Esophagus squamous epithelium (tissue), 5 donors: ENCODE measurements around the gene ATR. TPM values are rescaled to one million over a fixed set of nuclear protein-coding genes. Genes with fewer than 3 reads are reported as not detected.
"Not testable (repeated sequence)": the region's sequence is repeated elsewhere in the genome, so short reads cannot be mapped to it uniquely, and the experiment has no call there.

Source experiments
- DNase-seq: peaks from one replicate; lab custom pipeline; 2025; lab: John Stamatoyannopoulos, UW
- H3K27ac ChIP-seq, 4 donors: fragments of 200-600 bp; sonication (generic); one replicate each; pipeline ENCODE4 v1.5.1; 2016 to 2019; ENCODE audit warnings: mild to moderate bottlenecking in 1 of 4
- H3K27me3 ChIP-seq, 4 donors: fragments of 200-600 bp; sonication (generic); 1 replicate in 3 of 4; 2 replicates in 1 of 4; pipeline versions ENCODE4 v1.5.1 to v1.6.0; 2017 to 2021; ENCODE audit warnings: antibody characterized with exemption in 1 of 4
- H3K36me3 ChIP-seq, 3 donors: fragments of 200-600 bp; sonication (generic); one replicate each; pipeline ENCODE4 v1.5.1; 2016 to 2019
- H3K4me1 ChIP-seq, 3 donors: fragments of 200-600 bp; sonication (generic); one replicate each; pipeline ENCODE4 v1.5.1; 2017 to 2019
- H3K4me3 ChIP-seq, 4 donors: fragments of 200-600 bp; sonication (generic); 1 replicate in 3 of 4; 2 replicates in 1 of 4; pipeline ENCODE4 v1.5.1; 2016 to 2019; ENCODE audit warnings: mild to moderate bottlenecking in 2 of 4, moderate library complexity in 1 of 4
- H3K9me3 ChIP-seq, 3 donors: fragments of 200-600 bp; sonication (generic); one replicate each; pipeline ENCODE4 v1.5.1; 2016 to 2019
- POLR2A ChIP-seq, 4 donors: fragments of 450-650 bp; IDR thresholded peaks; one replicate each; pipeline ENCODE4 v1.6.1; 2017; ENCODE audit warnings: antibody characterized with exemption in 4 of 4, mild to moderate bottlenecking in 4 of 4, moderate library complexity in 3 of 4
- WGBS, 2 donors: methylation state at CpG; one replicate each; pipeline ENCODE4 v1.1.5; 2018; 5-methylcytosine and 5-hydroxymethylcytosine counted together
- intact Hi-C: fragments of 100-400 bp; cut with DNase I; formaldehyde crosslinking; loops from one replicate; pipeline ENCODE4 v1.15.0; 2022
- total RNA-seq, 4 donors: library from RNA; depleted of rRNA; stranded (reverse); fragments of >200 nt; gene quantifications; one replicate each; pipeline ENCODE4 v1.1.0, GENCODE V29; 2016
- TF ChIP-seq, protein P1 (sequence below), 6 experiments: fragments of 450-650 bp in 4 of 6; fragments of 200-600 bp in 2 of 6; sonication (generic) in 2 of 6; IDR thresholded peaks; one replicate each; pipeline ENCODE4 v1.5.1; 2016 to 2019; ENCODE audit warnings: antibody characterized with exemption in 6 of 6, mild to moderate bottlenecking in 4 of 6, moderate library complexity in 4 of 6
- donor health status: DM: yes; HTN: yes; CAD: no.

The ATR gene
- total RNA-seq, 4 donors from 2014 or later: 18.3 to 28.4 (median 19.9) TPM

DNA sequence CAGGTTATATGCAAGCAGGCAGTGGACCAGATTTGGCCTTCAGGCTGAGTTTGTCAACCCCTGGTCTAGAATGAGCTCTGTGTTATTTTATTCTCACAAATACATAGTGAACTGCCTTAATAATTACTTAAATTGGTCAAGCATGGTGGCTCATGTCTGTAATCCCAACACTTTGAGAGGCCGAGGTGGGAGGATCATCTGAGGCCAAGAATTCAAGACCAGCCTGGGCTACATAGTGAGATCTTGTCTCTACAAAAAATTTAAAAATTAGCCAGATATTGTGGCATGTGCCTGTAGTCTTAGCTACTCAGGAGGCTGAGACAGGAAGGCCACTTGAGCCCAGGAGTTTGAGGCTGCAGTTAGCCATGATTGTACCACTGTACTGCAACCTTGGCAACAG is 32.7 kb upstream of the ATR start:
- DNase-seq: no peak
- Histone ChIP-seq H3K36me3 (no peaks in the 10 kb centered on the region), H3K27ac (no peak overlapping the region), H3K4me3 (no peak overlapping the region), H3K9me3 (no peaks in the 10 kb centered on the region), H3K27me3 (no peaks in the 10 kb centered on the region), H3K4me1 (no peaks in the 10 kb centered on the region)
- intact Hi-C loops: no loop called here
- TF ChIP-seq POLR2A (IDR thresholded peaks at IDR 0.05): no peak
- TF ChIP-seq, protein P1, sequence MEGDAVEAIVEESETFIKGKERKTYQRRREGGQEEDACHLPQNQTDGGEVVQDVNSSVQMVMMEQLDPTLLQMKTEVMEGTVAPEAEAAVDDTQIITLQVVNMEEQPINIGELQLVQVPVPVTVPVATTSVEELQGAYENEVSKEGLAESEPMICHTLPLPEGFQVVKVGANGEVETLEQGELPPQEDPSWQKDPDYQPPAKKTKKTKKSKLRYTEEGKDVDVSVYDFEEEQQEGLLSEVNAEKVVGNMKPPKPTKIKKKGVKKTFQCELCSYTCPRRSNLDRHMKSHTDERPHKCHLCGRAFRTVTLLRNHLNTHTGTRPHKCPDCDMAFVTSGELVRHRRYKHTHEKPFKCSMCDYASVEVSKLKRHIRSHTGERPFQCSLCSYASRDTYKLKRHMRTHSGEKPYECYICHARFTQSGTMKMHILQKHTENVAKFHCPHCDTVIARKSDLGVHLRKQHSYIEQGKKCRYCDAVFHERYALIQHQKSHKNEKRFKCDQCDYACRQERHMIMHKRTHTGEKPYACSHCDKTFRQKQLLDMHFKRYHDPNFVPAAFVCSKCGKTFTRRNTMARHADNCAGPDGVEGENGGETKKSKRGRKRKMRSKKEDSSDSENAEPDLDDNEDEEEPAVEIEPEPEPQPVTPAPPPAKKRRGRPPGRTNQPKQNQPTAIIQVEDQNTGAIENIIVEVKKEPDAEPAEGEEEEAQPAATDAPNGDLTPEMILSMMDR (IDR thresholded peaks at IDR 0.05): no peak
- WGBS, 2 donors: 100% methylated on average over 1 of the region's 1 CpG

DNA sequence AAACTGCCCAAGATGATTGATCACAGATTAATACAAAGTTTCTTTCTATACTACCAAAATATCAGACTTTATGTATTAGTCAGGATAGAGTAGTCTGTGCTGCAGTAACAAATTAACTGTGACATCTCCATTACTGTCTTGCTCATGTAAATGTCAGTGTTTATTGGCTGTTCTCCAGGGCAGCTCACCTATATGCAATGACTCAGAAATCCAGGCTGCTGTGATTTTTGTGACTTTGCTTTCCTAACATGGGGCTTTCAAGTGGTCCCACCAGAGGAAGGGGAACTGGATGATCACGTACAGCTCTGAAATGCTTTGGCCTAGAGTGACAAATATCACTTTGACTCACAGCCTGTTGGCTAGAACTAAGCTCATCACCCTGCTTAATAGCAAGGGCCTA is 30.6 kb upstream of the ATR start:
- 100% methylated on average over 1 of the region's 1 CpG for WGBS, 2 donors
- intact Hi-C loops: no loop called here
- no peak for TF ChIP-seq POLR2A (IDR thresholded peaks at IDR 0.05)
- TF ChIP-seq, protein P1 (IDR thresholded peaks at IDR 0.05): no peak
- H3K36me3 ChIP-seq: no peaks in the 10 kb centered on the region
- no peak overlapping the region for H3K27ac ChIP-seq
- no peak overlapping the region for H3K4me3 ChIP-seq
- no peaks in the 10 kb centered on the region for H3K27me3 ChIP-seq
- H3K4me1 ChIP-seq: no peaks in the 10 kb centered on the region
- H3K9me3 ChIP-seq: no peaks in the 10 kb centered on the region
- no peak for DNase-seq

DNA sequence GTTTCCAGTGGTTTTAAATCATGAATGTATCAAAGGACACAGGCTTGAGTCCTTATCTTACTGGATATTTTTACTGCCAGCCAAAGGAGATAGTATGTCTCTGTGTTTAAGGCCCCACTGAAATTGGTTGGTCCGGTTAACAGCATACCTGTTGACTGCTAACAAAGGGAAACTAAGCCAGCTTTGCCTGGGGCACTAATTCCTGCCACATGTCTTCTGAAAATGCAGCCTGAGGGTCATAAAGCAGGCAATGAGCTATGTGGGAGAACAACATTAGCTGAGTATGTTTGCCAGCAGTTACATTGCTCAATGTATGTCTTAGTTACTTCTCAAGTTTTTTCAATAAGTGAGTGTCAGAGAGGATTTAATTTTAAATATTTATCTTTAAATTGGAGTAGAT is 30.1 kb upstream of the ATR start:
- no peak for TF ChIP-seq POLR2A (IDR thresholded peaks at IDR 0.05)
- TF ChIP-seq, protein P1 (IDR thresholded peaks at IDR 0.05): no peak
- intact Hi-C loops: no loop called here
- no peak overlapping the region for H3K27ac ChIP-seq
- H3K4me3 ChIP-seq: no peak overlapping the region
- no peaks in the 10 kb centered on the region for H3K36me3 ChIP-seq
- H3K4me1 ChIP-seq: no peaks in the 10 kb centered on the region
- H3K27me3 ChIP-seq: no peaks in the 10 kb centered on the region
- H3K9me3 ChIP-seq: no peaks in the 10 kb centered on the region
- DNase-seq: no peak
- WGBS, 2 donors: 83% methylated on average over 1 of the region's 1 CpG; no CpG with 5 or more reads in 1 of the 2 donors

DNA sequence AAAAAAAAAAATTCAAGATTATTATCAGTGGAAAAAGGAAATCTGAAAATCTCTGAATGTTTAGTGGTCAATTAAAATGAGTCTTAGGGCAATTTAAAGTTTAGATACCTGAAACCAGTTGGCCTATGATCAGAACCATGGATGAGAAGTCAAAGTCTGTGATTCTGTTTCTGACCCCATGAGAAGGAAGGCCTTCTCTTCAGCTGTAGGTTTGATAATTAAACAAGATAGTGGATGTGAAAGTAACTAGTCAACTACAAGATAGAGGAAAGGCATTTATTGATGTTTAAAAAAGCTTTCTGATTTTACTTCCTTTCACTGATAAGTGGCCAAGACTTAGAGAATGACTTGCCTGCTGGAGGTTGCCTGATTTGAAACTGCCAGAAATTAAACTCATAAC is 26.4 kb upstream of the ATR start:
- Histone ChIP-seq H3K9me3 (no peaks in the 10 kb centered on the region), H3K27ac (no peak overlapping the region), H3K4me3 (no peak overlapping the region), H3K4me1 (no peaks in the 10 kb centered on the region), H3K27me3 (no peaks in the 10 kb centered on the region), H3K36me3 (no peaks in the 10 kb centered on the region)
- DNase-seq: no peak
- TF ChIP-seq, protein P1 (IDR thresholded peaks at IDR 0.05): no peak
- TF ChIP-seq POLR2A (IDR thresholded peaks at IDR 0.05): no peak
- intact Hi-C loops: no loop called here

DNA sequence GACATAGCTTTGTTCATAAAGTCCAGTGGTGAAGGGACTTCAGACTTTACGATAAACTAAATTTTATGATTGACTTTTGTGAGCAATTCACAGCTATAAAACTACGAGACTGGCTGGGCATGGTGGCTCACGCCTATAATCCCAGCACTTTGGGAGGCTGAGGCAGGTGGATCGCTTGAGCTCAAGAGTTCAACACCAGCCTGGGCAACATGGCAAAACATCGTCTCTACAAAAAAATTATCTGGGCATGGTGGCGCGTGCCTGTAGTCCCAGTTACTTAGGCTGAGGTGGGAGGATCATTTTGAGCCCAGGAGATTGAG is 24.8 kb upstream of the ATR start:
- H3K4me1 ChIP-seq, DNase-seq, H3K27me3 ChIP-seq, intact Hi-C loops, H3K9me3 ChIP-seq, H3K36me3 ChIP-seq, H3K4me3 ChIP-seq, H3K27ac ChIP-seq: not testable (repeated sequence)
- WGBS, 2 donors: 96 to 97% methylated on average over 7 of the region's 7 CpGs
